Adrenal gland (tissue), 12 donors: ENCODE measurements around the gene GPD1L. TPM values are rescaled to one million over a fixed set of nuclear protein-coding genes. Genes with fewer than 3 reads are reported as not detected.

ENCODE experiments used
- DNase-seq, 7 donors: peaks; one replicate each; pipeline ENCODE4 v3.0.0-alpha.2; 2019 to 2020
- H3K27ac ChIP-seq, 5 donors: fragments of 200-600 bp; sonication (generic) in 4 of 5; 1 replicate in 3 of 5; 2 replicates in 2 of 5; pipeline versions ENCODE4 v1.5.1 to v1.8.0; 2016 to 2020; ENCODE audit warnings: mild to moderate bottlenecking in 1 of 5
- H3K27me3 ChIP-seq: fragments of 200-600 bp; 2 replicates; pipeline ENCODE4 v1.8.0; 2021
- H3K36me3 ChIP-seq, 2 donors: fragments of 200-600 bp; replicated peaks in 1 of 2; 1 replicate in 1 of 2; 2 replicates in 1 of 2; pipeline versions ENCODE4 v1.5.1 to v1.8.0; 2018 to 2022
- H3K4me1 ChIP-seq, 2 donors: fragments of 200-600 bp; replicated peaks in 1 of 2; 1 replicate in 1 of 2; 2 replicates in 1 of 2; pipeline versions ENCODE4 v1.5.1 to v1.8.0; 2018 to 2021
- H3K4me3 ChIP-seq, 4 donors: fragments of 200-600 bp; sonication (generic) in 3 of 4; one replicate each; pipeline ENCODE4 v1.5.1; 2016 to 2018
- H3K9me3 ChIP-seq, 3 donors: fragments of 200-600 bp; sonication (generic) in 1 of 3; replicated peaks in 1 of 3; 1 replicate in 2 of 3; 2 replicates in 1 of 3; pipeline versions ENCODE4 v1.5.1 to v1.8.0; 2016 to 2021
- POLR2A ChIP-seq, 2 donors: fragments of 450-650 bp; IDR thresholded peaks; one replicate each; pipeline ENCODE4 v1.6.1; 2017; ENCODE audit warnings: antibody characterized with exemption in 2 of 2, mild to moderate bottlenecking in 2 of 2, moderate library complexity in 1 of 2
- WGBS, 4 donors: extraction: QIAGEN DNeasy Blood & Tissue Kit in 2 of 4; methylation state at CpG; one replicate each; pipeline versions ENCODE4 v1.1.5 to v1.1.7; 2013 to 2017; 5-methylcytosine and 5-hydroxymethylcytosine counted together
- intact Hi-C, 2 donors: fragments of 100-400 bp; cut with DNase I; formaldehyde crosslinking; loops; one replicate each; pipeline versions ENCODE4 v1.14.1 to v1.15.0; 2022 to 2023
- polyA plus RNA-seq, 3 donors: library from polyadenylated mRNA; stranded (reverse); fragments of 200-250 nt in 2 of 3; fragments of 350-450 nt in 1 of 3; fragmentation: Illumina TruSeq in 1 of 3; extraction: RNeasy Lipid Tissue Mini Kit (QIAGEN cat#74804) in 1 of 3; gene quantifications; one replicate each; pipeline ENCODE4 v1.2.3, GENCODE V29; 2013 to 2014
- total RNA-seq, 9 donors: library from RNA; depleted of rRNA in 4 of 9; stranded (reverse); fragments of >200 nt in 4 of 9; fragments of 120-200 nt in 1 of 9; fragmentation: NEBNext Ultra II Directional in 1 of 9; extraction: Animal tissue kit (Norgen Biotek cat#: 25700) in 1 of 9; gene quantifications; one replicate each; pipeline versions ENCODE4 v1.1.0 to v1.2.4, GENCODE V29; 2013 to 2023
- TF ChIP-seq, protein P1 (sequence below), 6 experiments: fragments of 450-650 bp in 4 of 6; fragments of 200-600 bp in 2 of 6; sonication (generic) in 1 of 6; IDR thresholded peaks; 1 replicate in 5 of 6; 2 replicates in 1 of 6; pipeline versions ENCODE4 v1.5.1 to v1.8.0; 2016 to 2021; ENCODE audit warnings: antibody characterized with exemption in 6 of 6, mild to moderate bottlenecking in 2 of 6, moderate library complexity in 1 of 6
- donor health status: healthy with polysubstance abuse.
- donor health status: Bipolar disorder and iron deficiency.
- donor health status: DM: yes; HTN: yes; CAD: no.
- donor health status: DM: no; HTN: no; CAD: no.
- donor health status: DM: no; HTN: no; CAD: no.
- donor health status: DM: yes; HTN: yes; CAD: no.

GPD1L gene
- total and polyA plus RNA-seq, 12 donors = 19.7 to 131 (median 79.1) TPM

DNA sequence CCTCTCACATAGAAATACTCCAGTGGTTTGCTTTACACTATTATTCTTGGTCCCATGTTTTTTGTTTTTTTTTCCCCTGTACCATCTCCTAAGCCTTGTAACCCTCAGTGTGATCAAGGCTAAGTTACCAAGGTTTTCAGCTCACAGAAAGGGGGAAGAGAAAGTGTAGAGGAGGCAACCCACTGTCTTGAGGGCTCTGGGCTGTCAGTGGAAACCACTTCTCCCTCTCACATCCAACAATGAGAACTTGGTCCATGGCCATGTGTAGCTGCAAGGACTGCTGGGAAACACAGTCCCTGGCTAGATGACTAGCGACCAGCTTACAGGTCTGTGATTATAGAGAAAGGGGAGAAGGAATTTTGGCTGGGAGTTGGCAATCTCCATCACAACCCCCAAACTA lies 30.3 kb downstream of the GPD1L start:
- H3K27ac ChIP-seq = no peak overlapping the region
- no peak overlapping the region for H3K4me3 ChIP-seq
- no peak for TF ChIP-seq POLR2A (IDR thresholded peaks at IDR 0.05)
- TF ChIP-seq, protein P1, sequence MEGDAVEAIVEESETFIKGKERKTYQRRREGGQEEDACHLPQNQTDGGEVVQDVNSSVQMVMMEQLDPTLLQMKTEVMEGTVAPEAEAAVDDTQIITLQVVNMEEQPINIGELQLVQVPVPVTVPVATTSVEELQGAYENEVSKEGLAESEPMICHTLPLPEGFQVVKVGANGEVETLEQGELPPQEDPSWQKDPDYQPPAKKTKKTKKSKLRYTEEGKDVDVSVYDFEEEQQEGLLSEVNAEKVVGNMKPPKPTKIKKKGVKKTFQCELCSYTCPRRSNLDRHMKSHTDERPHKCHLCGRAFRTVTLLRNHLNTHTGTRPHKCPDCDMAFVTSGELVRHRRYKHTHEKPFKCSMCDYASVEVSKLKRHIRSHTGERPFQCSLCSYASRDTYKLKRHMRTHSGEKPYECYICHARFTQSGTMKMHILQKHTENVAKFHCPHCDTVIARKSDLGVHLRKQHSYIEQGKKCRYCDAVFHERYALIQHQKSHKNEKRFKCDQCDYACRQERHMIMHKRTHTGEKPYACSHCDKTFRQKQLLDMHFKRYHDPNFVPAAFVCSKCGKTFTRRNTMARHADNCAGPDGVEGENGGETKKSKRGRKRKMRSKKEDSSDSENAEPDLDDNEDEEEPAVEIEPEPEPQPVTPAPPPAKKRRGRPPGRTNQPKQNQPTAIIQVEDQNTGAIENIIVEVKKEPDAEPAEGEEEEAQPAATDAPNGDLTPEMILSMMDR (IDR thresholded peaks at IDR 0.05) = no peak
- DNase-seq = peak in 1 of 7 donors; percentile 13
- intact Hi-C loops = no loop called here
- no peaks in the 10 kb centered on the region for H3K36me3 ChIP-seq
- no peaks in the 10 kb centered on the region for H3K27me3 ChIP-seq
- H3K9me3 ChIP-seq = no peaks in the 10 kb centered on the region
- peaks cover 24 to 32% of the 10 kb centered on the region in 2 donors for H3K4me1 ChIP-seq
- WGBS, 4 donors = 81 to 100% (median 98%) methylated on average over 1 of the region's 1 CpG

DNA sequence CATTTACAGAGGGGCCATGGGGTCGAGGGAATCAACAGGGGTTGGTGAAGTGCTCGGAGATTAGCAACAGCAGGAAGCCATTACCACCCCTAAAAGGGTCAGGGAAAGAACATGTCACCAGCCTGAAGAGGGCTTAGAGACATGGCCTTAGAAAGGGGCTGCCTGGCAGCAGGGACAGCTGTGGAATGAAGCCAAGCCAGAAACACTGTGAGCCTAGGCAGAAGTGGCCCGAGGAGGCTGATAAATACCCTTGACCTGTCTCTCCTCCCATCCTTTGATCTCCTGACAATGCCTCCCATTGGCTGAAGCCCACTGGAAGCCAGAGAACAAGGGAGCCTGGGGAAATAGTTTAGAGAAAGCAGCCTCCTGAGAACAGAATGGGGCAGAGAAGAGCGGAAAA lies 31.4 kb downstream of the GPD1L start:
- H3K27me3 ChIP-seq = no peaks in the 10 kb centered on the region
- no peaks in the 10 kb centered on the region for H3K36me3 ChIP-seq
- peak in 6 of 7 donors; percentile 11 to 64 (median 48) for DNase-seq
- H3K27ac ChIP-seq = peak overlapping the region in 1 of 5 donors; percentile 50
- H3K4me1 ChIP-seq = peaks cover 19 to 30% of the 10 kb centered on the region in 2 donors
- H3K9me3 ChIP-seq = no peaks in the 10 kb centered on the region
- WGBS, 4 donors = 47 to 65% (median 60%) methylated on average over 4 of the region's 4 CpGs
- intact Hi-C loops = no loop called here
- no peak overlapping the region for H3K4me3 ChIP-seq
- TF ChIP-seq, protein P1 (IDR thresholded peaks at IDR 0.05) = no peak

DNA sequence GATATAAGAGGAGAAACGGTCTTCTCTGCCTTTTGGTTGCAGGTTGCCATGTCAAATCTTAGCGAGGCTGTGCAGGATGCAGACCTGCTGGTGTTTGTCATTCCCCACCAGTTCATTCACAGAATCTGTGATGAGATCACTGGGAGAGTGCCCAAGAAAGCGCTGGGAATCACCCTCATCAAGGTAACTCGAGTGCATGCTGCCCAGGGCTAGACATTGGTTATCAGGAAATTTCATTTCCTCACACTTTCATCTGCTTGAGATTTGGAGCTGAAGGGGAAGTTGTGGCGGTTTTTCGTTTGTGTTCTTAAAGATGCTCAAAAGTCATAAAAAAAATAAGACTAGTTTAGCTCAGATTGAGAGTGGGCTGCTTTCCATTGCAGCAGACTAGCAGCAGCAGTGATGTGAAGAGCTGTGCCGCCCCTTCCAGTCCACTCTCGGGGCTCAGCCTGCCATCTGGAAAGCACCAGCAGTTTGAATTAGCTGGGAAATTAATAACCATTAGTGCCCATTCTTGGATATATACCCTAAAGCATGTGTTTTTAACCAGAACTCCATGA lies 32.2 kb downstream of the GPD1L start:
- Histone ChIP-seq H3K27me3 (no peaks in the 10 kb centered on the region), H3K36me3 (no peaks in the 10 kb centered on the region), H3K27ac (peak overlapping the region in 1 of 5 donors; percentile 33), H3K4me1 (peaks cover 12 to 22% of the 10 kb centered on the region in 2 donors), H3K9me3 (no peaks in the 10 kb centered on the region), H3K4me3 (no peak overlapping the region)
- peak in 6 of 7 donors; percentile 64 to 76 (median 74) for DNase-seq
- TF ChIP-seq POLR2A (IDR thresholded peaks at IDR 0.05) = no peak
- TF ChIP-seq, protein P1 (IDR thresholded peaks at IDR 0.05) = no peak
- intact Hi-C loops = no loop called here
- WGBS, 4 donors = 48 to 60% (median 53%) methylated on average over 8 of the region's 8 CpGs

DNA sequence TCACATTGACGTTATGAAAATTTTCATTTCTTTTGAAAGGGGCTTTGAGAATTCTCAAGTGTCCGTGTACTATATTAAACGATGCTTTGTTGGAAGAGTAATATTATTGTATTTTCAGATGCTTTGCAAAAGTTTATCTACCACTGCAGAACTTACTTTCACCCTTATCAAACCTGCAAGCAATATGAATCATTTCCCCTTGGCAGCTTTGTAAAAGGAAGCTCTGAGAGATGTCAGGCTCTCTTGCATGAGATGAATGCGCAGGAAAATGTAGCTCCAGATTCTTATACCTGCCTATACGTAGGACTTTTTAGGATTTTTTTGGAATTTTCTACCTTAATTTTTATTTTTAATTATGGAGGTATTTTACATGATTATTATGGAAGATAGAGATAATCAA lies 34.5 kb downstream of the GPD1L start:
- 31 to 42% (median 37%) methylated on average over 5 of the region's 5 CpGs for WGBS, 4 donors
- intact Hi-C loops = loop anchor here in 1 of 2 donors (5.0 kb wide), 1 partner anchor 124 kb away; no protein-coding TSS in a partner anchor
- DNase-seq = no peak

More for the DNA sequence above, 34.5 kb downstream of the GPD1L start:
- peaks cover 10 to 15% of the 10 kb centered on the region in 2 donors for H3K4me1 ChIP-seq
- TF ChIP-seq POLR2A (IDR thresholded peaks at IDR 0.05) = no peak
- TF ChIP-seq, protein P1 (IDR thresholded peaks at IDR 0.05) = no peak
- no peaks in the 10 kb centered on the region for H3K36me3 ChIP-seq
- no peak overlapping the region for H3K4me3 ChIP-seq
- no peaks in the 10 kb centered on the region for H3K27me3 ChIP-seq
- no peaks in the 10 kb centered on the region for H3K9me3 ChIP-seq
- H3K27ac ChIP-seq = no peak overlapping the region
